Endodermal cell (in vitro differentiated cells): ENCODE data around the gene GGTLC2. TPM values are rescaled to one million over a fixed set of nuclear protein-coding genes. Genes with fewer than 3 reads are reported as not detected.

Experiments used
- DNase-seq: peaks from one replicate; pipeline ENCODE4 v3.0.0-alpha.2; 2017
- H3K27ac ChIP-seq: 2 replicates; pipeline ENCODE4 v1.5.1; 2013; ENCODE audit warnings: mild to moderate bottlenecking, low read depth, low read length, moderate library complexity
- H3K27me3 ChIP-seq: 2 replicates; pipeline ENCODE4 v1.6.1; 2013; ENCODE audit warnings: mild to moderate bottlenecking, low read length, moderate library complexity; ENCODE audit not compliant: insufficient read depth, control insufficient read depth, poor library complexity, severe bottlenecking
- H3K36me3 ChIP-seq: 2 replicates; pipeline ENCODE4 v1.7.0; 2013; ENCODE audit warnings: mild to moderate bottlenecking, low read length, moderate library complexity; ENCODE audit not compliant: control insufficient read depth, insufficient read depth
- H3K4me1 ChIP-seq: one replicate; pipeline ENCODE4 v1.7.0; 2013; ENCODE audit warnings: low read length; ENCODE audit not compliant: control insufficient read depth, insufficient read depth
- H3K4me3 ChIP-seq: 2 replicates; pipeline ENCODE4 v1.5.1; 2013; ENCODE audit warnings: mild to moderate bottlenecking, low read length, moderate library complexity
- H3K9ac ChIP-seq: 2 replicates; pipeline ENCODE4 v1.6.1; 2013; ENCODE audit warnings: mild to moderate bottlenecking, low read length, moderate library complexity; ENCODE audit not compliant: poor library complexity, severe bottlenecking; ENCODE audit errors: extremely low read depth
- H3K9me3 ChIP-seq: 2 replicates; pipeline ENCODE4 v1.6.1; 2013; ENCODE audit warnings: mild to moderate bottlenecking, low read length, moderate library complexity; ENCODE audit not compliant: control insufficient read depth
- H3K27ac Mint-ChIP-seq: 2 replicates; pipeline ENCODE4 v1.8.0; 2020; ENCODE audit warnings: mixed read lengths
- H3K27me3 Mint-ChIP-seq: 2 replicates; pipeline ENCODE4 v1.8.0; 2021; ENCODE audit warnings: mild to moderate bottlenecking, mixed read lengths; ENCODE audit not compliant: insufficient read depth
- H3K36me3 Mint-ChIP-seq: 2 replicates; pipeline ENCODE4 v1.8.0; 2020; ENCODE audit warnings: low read depth, mixed read lengths
- H3K4me1 Mint-ChIP-seq: 2 replicates; pipeline ENCODE4 v1.8.0; 2020; ENCODE audit warnings: mixed read lengths
- H3K4me3 Mint-ChIP-seq: 2 replicates; pipeline ENCODE4 v1.8.0; 2020; ENCODE audit warnings: mild to moderate bottlenecking, moderate library complexity, mixed read lengths
- H3K9me3 Mint-ChIP-seq: 2 replicates; pipeline ENCODE4 v1.8.0; 2020; ENCODE audit warnings: mild to moderate bottlenecking, mixed read lengths
- WGBS, 2 experiments: methylation state at CpG; one replicate each; pipeline versions ENCODE4 v1.1.5 to v1.1.7; 2013; ENCODE audit warnings: missing lambda C conversion rate in 2 of 2, mixed read lengths in 1 of 2; ENCODE audit not compliant: insufficient coverage in 1 of 2, insufficient read length in 1 of 2; 5-methylcytosine and 5-hydroxymethylcytosine counted together
- total RNA-seq, 2 donors: library from RNA; stranded (reverse); fragmentation: NEBNext Ultra II Directional in 1 of 2; extraction: Animal tissue kit (Norgen Biotek cat#: 25700) in 1 of 2; gene quantifications; 2 replicates in 1 of 2; 3 replicates in 1 of 2; pipeline ENCODE4 v1.2.1, GENCODE V29; 2021
- TF ChIP-seq, protein P1 (sequence below): fragments of 200-600 bp; sonication (generic); conservative IDR thresholded peaks from 2 replicates; pipeline ENCODE4 v1.5.0; 2021; ENCODE audit warnings: antibody characterized with exemption, mild to moderate bottlenecking

The GGTLC2 gene
- total RNA-seq, 2 donors from 2014 or later, result not detected

- Mint-ChIP-seq H3K4me3 (no peak overlapping the region), H3K9me3 (no peaks in the 10 kb centered on the region), H3K27ac (no peak overlapping the region), H3K27me3 (peaks cover 80% of the 10 kb centered on the region), H3K4me1 (no peaks in the 10 kb centered on the region), H3K36me3 (no peaks in the 10 kb centered on the region)
- DNase-seq, result no peak
- no peak overlapping the region for H3K4me3 ChIP-seq
- H3K9me3 ChIP-seq, result no peaks in the 10 kb centered on the region
- no peaks in the 10 kb centered on the region for H3K36me3 ChIP-seq
- TF ChIP-seq, protein P1, sequence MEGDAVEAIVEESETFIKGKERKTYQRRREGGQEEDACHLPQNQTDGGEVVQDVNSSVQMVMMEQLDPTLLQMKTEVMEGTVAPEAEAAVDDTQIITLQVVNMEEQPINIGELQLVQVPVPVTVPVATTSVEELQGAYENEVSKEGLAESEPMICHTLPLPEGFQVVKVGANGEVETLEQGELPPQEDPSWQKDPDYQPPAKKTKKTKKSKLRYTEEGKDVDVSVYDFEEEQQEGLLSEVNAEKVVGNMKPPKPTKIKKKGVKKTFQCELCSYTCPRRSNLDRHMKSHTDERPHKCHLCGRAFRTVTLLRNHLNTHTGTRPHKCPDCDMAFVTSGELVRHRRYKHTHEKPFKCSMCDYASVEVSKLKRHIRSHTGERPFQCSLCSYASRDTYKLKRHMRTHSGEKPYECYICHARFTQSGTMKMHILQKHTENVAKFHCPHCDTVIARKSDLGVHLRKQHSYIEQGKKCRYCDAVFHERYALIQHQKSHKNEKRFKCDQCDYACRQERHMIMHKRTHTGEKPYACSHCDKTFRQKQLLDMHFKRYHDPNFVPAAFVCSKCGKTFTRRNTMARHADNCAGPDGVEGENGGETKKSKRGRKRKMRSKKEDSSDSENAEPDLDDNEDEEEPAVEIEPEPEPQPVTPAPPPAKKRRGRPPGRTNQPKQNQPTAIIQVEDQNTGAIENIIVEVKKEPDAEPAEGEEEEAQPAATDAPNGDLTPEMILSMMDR, result no peak
- H3K27ac ChIP-seq, result no peak overlapping the region
- peaks cover 43% of the 10 kb centered on the region for H3K27me3 ChIP-seq
- 85% methylated on average over 4 of the region's 4 CpGs; no CpG with 5 or more reads in 1 of the 2 experiments for WGBS, 2 experiments
- H3K4me1 ChIP-seq, result no peaks in the 10 kb centered on the region
- H3K9ac ChIP-seq, result no peak overlapping the region
Measured at GRCh38 chr22:22678970-22679369, 34.6 kb downstream of the GGTLC2 start.

DNA sequence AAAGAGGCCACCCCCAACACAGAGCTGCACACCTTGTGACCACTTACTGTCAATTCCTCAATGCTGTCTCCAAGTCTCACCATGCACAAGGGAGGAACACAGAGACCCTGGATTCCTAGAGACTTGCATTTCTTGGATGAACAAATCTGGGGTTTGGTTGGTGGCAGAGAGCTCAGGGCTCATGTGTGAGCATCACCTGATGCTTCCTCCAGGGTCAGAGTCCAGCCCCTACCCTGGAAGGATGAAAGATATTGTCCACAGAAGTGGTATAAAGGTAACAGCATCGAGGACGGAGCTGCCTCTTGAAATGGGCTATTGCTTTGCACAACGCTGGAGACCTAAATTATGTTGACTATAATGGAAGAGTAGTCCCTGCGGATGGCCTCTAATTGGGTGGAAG lies 36.0 kb downstream of the GGTLC2 start:
- WGBS, 2 experiments, result 90 to 94% methylated on average over 3 to 4 of the region's 4 CpGs
- H3K9ac ChIP-seq, result no peak overlapping the region
- Mint-ChIP-seq H3K4me3 (no peak overlapping the region), H3K36me3 (no peaks in the 10 kb centered on the region), H3K4me1 (no peaks in the 10 kb centered on the region), H3K9me3 (no peaks in the 10 kb centered on the region), H3K27ac (no peak overlapping the region), H3K27me3 (peaks cover 68% of the 10 kb centered on the region)
- H3K27me3 ChIP-seq, result peaks cover 30% of the 10 kb centered on the region
- H3K4me1 ChIP-seq, result no peaks in the 10 kb centered on the region
- TF ChIP-seq, protein P1, result no peak
- H3K27ac ChIP-seq, result no peak overlapping the region
- DNase-seq, result no peak
- H3K36me3 ChIP-seq, result no peaks in the 10 kb centered on the region
- no peak overlapping the region for H3K4me3 ChIP-seq
- H3K9me3 ChIP-seq, result no peaks in the 10 kb centered on the region

DNA sequence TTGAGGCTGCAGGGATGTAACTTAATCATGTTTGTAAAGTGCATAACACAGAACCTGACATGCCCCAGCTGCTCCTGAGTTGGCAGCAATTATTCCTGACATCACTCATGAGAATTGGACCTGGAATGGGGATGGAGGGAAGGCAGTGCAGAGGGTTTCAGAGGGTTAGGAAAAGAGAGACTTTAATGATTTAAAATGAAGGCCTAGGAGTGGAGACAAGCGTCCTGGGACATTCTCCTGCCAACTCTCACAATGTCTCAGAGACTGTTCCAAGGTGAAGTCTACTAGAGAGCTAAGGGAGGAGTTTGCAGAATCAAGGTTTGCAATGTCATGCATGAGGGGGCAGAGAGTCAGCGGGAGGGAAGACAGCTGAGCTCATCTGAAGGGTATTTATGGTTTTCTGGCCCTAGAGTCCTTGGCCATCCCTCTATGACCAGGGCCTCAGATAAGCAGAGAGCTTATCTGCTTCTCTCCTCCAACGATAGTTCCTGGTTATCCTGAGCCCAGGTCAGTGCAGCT lies 36.9 kb downstream of the GGTLC2 start:
- Histone ChIP-seq H3K4me1 (no peaks in the 10 kb centered on the region), H3K9ac (no peak overlapping the region), H3K9me3 (no peaks in the 10 kb centered on the region), H3K27ac (no peak overlapping the region), H3K36me3 (no peaks in the 10 kb centered on the region), H3K4me3 (no peak overlapping the region), H3K27me3 (peaks cover 24% of the 10 kb centered on the region)
- no peak overlapping the region for H3K4me3 Mint-ChIP-seq
- no peak overlapping the region for H3K27ac Mint-ChIP-seq
- no peaks in the 10 kb centered on the region for H3K36me3 Mint-ChIP-seq
- H3K27me3 Mint-ChIP-seq, result peaks cover 60% of the 10 kb centered on the region
- 69 to 76% methylated on average over 3 of the region's 3 CpGs for WGBS, 2 experiments
- TF ChIP-seq, protein P1, result no peak
- DNase-seq, result no peak
- H3K4me1 Mint-ChIP-seq, result no peaks in the 10 kb centered on the region
- H3K9me3 Mint-ChIP-seq, result no peaks in the 10 kb centered on the region
